HG02870 (cell line): ENCODE data around the gene DLG2.
A peak's percentile ranks its signal among the peaks of the same experiment; 100 is the strongest.
"Not testable (repeated sequence)": the region's sequence is repeated elsewhere in the genome, so short reads cannot be mapped to it uniquely, and the experiment has no call there.

Experiments
- ATAC-seq: cut with Tn5 transposase; IDR thresholded peaks from one replicate; pipeline ENCODE4 v1.9.1; 2021; ENCODE audit warnings: mild to moderate bottlenecking, moderate library complexity; ENCODE audit not compliant: unreplicated experiment

DLG2 gene

DNA sequence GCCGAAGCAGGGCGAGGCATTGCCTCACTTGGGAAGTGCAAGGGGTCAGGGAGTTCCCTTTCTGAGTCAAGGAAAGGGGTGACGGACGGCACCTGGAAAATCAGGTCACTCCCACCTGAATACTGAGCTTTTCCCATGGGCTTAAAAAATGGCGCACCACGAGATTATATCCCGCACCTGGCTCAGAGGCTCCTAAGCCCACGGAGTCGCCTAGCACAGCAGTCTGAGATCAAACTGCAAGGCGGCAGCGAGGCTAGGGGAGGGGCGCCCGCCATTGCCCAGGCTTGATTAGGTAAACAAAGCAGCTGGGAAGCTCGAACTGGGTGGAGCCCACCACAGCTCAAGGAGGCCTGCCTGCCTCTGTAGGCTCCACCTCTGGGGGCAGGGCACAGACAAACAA is 2039.3 kb downstream of the DLG2 start:
- ATAC-seq = not testable (repeated sequence)

GRCh38 chr11:83583757-83584366 is 2043.3 kb downstream of the DLG2 start:
- peak; percentile 99 for ATAC-seq

DNA sequence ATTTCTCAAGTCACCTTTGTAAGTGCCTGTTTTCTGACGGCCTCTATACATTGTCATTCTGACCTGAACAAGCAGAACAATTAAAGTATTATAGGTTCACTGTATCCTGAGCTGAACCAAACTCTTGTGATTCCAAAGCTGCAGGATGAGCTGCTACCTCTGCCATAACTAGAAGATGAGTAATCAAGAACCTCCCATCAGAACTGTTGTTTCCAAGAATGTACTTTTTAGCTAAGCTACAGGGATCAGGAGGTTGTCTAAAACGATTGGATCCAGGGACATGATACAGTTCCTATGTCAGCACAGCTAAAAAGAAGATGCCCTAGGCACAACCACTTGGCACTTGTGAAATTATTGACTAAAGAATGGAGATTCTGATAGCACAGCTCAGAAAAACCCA is 2052.6 kb downstream of the DLG2 start:
- ATAC-seq = no peak

DNA sequence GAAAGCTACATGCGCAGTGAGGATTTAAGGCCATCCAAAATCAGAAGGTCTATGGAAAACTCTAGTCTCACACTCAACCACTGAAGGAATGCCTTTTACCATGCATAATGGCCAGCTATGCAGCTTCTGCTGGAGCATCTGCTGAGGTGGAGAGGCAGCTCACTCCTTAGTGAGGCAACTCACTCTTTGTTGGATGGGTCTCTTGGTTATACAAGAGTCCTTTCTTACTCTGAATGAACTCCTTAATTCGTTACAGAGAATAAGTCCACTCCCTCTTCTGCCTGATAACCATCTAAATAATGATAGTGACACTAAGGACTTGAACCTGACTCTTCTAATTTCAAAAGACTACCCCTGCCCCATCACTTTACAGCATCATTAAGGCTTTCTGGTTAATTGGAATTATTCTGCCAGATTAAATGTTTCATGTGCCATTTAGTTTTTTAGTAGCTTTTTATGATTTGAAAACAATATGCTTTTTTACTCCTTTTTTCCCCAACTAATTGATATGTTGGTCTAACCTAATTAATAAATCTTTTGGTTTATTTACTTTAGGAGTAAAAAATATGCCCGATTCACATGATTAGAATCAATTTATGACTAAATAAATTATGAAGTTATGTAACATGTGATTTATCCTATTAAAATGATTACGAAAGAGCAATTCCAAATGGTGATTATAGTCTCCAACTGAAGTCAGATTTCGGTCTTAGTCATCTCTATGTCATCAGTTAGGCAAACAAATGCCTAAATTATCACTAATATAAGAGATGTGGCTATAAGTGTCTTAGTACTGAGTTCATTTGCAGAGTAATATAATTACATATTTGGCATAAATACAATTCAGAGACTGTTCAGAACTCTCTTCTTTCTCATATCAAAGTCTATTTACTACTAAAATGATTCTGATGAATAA is 2054.3 kb downstream of the DLG2 start:
- ATAC-seq = no peak

- ATAC-seq = no peak
These were observed 2055.8 kb downstream of the DLG2 start for GRCh38 chr11:83571302-83571701.

GRCh38 chr11:83569134-83569805 is 2057.9 kb downstream of the DLG2 start:
- ATAC-seq = no peak

DNA sequence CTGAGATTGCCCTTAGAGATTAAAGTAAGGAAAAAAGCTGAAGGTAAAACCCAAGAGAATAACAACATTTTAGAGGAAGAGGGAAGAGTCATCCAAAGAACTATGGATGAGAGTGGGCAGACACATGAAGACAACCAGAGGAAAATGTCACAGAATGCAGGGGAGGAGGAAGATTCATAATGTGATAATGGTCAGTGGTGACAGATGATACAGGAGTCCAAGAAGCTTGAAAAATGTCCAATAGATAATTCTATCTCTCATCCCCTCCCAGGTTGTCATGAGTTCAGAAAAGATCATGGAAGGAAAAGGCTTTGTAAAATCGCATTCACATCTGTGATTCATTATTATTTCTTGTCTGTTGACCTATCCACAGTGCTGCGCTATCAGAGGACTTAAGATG is 2058.6 kb downstream of the DLG2 start:
- ATAC-seq = no peak

- ATAC-seq = no peak
These were observed 2060.2 kb downstream of the DLG2 start for GRCh38 chr11:83566950-83567349.

DNA sequence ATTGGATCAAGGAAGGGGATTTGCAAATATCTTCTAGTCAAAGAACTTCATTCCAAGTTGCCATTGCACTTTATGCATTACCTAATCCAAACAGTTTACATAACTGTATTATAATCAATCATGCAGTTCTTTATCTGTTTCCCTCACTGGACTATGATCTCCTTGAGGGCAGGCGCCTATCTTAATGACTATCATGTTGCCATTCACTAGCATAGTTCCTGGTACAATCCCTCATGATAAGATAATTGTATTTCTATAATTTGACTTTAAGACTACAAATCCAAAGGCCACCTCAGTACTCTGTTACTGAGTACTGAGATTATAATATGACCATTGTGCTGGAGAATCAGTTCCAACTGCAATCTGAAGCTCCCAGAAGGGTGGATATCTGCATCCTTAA is 2062.3 kb downstream of the DLG2 start:
- ATAC-seq = no peak

DNA sequence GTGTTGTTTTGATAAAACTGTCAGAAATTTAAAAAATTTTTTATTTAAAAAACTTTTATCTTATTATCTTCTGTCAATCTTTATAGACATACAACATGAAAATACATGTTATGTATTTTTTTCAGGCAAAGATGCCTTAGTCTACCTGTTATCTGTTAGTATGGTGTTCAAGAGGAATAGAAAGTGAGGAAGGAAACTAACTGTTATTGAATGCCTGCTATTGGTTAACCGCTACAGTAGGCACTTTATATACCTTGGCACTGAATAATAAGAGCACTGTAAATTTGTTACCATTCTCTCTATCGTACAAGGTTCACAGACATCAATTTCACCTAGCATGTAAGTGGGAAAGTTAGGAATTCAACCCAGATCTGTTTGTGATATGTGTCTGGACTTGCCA is 2068.9 kb downstream of the DLG2 start:
- no peak for ATAC-seq

GRCh38 chr11:83557653-83558052 is 2069.5 kb downstream of the DLG2 start:
- no peak for ATAC-seq

DNA sequence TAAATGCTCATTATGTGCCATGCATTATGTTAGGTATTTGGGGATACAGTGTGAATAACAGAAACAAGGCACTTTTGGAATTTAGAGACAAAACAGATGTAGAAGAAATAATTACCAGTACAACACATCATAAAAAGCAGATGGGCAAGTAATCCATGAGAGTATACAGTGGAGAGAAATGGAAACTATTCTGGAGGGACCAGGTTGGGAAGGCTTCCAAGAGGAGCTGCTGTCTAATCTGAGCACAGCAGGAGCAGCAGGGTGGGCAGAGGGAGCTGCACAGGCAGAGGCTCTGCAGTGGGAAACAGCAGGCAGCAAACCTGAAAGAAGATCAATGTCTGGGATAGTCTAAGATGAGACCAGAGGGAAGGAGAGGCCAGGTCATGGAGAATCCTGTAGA is 2072.3 kb downstream of the DLG2 start:
- no peak for ATAC-seq

DNA sequence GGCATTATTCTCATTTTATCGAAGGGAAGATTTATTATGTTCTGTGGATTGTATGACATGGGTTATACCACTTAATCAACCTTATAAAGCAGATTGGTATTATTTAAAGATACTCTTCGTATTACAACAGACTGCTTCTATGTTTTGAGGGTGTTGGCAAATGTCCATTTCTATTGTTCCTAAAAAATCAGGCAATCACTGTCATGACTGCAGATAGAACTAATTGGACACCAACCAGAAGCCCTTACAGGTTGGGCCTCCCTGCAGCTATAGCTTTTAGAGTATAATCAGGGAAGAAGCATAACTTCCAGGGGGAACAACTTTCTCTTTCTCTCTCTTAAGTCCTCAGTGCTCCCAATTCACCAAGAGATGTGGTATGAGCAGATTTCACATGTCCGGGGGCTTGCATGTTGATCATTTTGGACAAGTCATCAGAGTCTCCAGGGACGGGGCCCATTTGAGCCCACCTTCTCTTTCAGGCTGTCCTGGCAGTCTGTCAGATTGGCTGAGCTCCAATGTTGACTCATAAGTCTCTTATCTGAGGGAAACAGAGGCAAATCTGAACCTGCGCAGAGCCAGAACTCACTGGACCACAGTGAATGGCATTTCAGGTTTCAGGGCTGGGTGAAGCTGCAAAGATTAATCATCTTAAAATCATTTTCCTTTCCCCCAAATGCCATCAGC is 2077.0 kb downstream of the DLG2 start:
- ATAC-seq = no peak

DNA sequence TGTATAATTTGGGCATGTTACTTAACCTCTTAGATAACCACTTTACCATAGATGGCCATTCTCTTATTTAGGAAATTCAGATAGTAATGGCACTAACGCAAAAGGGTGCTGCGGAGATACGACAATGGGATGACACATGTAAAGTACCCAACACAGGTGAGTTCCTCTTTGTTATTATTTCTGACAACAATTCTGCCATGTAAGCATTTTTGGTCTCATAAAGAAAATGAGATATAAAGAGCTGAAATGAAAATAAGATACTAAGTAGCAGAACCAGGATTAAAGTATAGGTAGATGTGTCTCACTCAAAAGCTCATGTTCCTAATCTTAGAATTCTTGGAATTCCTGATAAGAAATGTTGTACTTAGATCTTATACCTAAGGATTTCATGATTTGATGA is 2080.8 kb downstream of the DLG2 start:
- no peak for ATAC-seq

- ATAC-seq = no peak
These were observed 2081.5 kb downstream of the DLG2 start for GRCh38 chr11:83545494-83546260.

- ATAC-seq = no peak
These were observed 2082.3 kb downstream of the DLG2 start for GRCh38 chr11:83544846-83545245.

DNA sequence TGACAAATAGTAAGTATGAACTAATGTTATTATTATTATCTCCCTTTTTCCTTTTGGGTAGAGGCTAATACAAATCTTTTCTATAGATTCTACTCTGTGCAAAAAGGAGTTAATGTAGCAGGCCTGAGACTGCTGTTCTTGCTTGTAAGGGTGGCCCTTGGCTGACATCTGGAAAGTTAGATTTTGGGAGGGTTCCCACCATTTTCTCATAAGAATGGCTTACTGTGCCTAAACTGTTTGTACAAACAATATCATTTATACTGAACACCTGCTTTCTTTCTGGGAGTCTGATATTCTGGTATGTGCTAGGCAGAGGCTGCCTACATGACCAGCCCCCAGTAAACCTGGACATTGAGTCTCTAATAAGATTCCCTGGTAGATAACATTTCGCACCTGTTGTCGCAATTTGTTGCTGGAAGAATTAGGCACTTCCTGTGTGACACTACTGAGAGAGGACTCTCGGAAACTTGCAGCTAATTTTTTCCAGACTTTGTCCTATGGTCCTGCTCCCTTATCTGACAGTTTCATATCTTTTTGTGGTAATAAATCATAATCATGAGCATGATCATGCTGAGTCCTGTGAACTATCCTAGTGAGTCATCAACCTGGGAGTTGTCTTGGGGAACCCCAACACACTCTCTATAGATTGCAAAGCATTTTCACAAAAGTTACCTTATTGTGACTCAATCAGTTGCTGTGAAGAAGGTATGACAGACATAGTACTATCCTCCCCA is 2083.3 kb downstream of the DLG2 start:
- ATAC-seq = peak; percentile 59

DNA sequence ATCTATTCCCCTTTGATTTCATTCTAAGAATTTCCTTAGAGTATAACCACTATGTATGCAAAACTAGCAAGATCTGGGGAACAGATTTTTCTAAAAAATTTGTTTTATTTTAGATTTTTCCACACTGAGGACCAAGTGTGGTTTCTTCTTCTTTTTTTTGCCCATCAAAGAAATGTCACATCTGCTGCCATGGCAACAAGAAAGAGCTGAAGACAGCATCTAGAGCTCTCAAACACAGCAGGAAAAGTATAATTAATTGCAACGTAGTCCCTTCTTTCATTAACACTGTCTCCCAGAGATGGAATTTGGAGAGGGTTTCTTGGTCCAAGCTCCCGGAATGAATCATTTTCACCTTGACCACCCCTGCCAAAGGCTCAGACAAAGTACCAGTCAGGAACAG is 2084.3 kb downstream of the DLG2 start:
- no peak for ATAC-seq

DNA sequence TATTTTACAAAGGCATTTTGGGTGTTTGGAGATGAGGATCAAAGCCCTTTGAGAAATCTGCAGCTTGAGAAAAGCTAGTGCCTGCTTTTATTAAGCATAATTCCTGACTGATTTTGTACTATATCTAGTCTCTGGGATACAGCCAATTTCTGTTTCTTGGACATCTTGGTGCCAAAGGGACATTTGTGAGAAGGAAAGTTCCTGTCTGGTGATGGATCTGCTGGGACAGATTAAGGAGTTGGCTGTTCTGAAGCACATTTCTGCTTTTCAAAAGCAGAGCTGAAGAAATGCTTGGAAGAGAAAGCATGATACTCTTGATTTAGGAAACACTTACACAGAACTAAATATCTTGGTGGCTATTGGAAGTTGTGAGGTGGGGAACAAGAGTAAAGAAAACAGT is 2086.4 kb downstream of the DLG2 start:
- ATAC-seq = no peak

- ATAC-seq = no peak
These were observed 2086.9 kb downstream of the DLG2 start for GRCh38 chr11:83540112-83540675.
